ENCODE measurements around the gene CAPN1. TPM values are rescaled to one million over a fixed set of nuclear protein-coding genes. Genes with fewer than 3 reads are reported as not detected.

Gene CAPN1
- polyA plus RNA-seq, 1 of the 3 experiments (the other 2 are of a cell fraction): 92.2 TPM

DNA sequence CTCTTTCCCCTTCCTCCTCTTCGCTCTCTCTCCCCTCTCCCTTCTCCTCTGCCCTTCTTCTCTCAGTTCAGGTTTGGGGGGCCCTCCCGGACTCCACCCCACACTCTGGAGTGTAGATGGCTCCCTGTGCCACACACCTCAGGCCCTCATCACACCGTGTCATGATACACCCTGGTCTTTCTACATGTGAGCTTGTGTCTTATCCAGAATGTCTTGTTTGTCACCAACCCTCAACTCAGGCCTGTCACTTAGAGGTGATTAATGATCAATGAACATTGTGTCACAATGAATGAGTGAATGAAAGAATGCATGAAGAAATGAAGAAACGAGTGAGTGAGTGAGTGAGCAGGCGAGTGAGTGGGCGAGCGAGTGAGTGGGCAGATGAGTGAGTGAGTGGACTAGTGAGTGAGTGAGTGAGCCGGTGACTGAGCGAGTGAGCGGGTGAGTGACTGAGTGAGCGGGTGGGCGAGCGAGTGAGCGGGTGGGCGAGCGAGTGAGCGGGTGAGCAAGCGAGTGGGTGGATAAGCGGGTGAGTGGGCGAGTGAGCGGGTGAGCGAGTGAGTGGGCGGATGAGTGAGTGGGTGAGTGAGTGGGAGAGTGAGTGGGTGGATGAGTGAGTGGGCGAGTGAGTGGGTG is 33.8 kb downstream of the CAPN1 start:
- WGBS (ENCODE audit: low lambda C conversion rate): 87% methylated on average over 23 of the region's 24 CpGs
- no peaks in the 10 kb centered on the region for H3K9me3 ChIP-seq
- H3K27ac ChIP-seq (ENCODE audit: low read depth in 2 of 2, low read length in 1 of 2): no peak overlapping the region
- no peaks in the 10 kb centered on the region for H3K27me3 ChIP-seq (ENCODE audit: insufficient read depth)
- no peak overlapping the region for H3K4me2 ChIP-seq
- H3K79me2 ChIP-seq (ENCODE audit: insufficient read depth): no peaks in the 10 kb centered on the region
- POLR2A ChIA-PET: interaction anchor here (1.0 kb wide), 1 partner anchor 30 kb away, joined by 3 read pairs; no protein-coding TSS in a partner anchor
- DNase-seq: no peak
- TF ChIP-seq MEF2A (IDR thresholded peaks at IDR 0.05; ENCODE audit: borderline replicate concordance, low read depth) (no peak), JUND (IDR thresholded peaks at IDR 0.05) (no peak), RAD21 (IDR thresholded peaks at IDR 0.05; ENCODE audit: low read length) (no peak), FOSL2 (IDR thresholded peaks at IDR 0.05; ENCODE audit: borderline replicate concordance, low read depth) (no peak), GABPA (IDR thresholded peaks at IDR 0.05; ENCODE audit: low read depth) (no peak), NFIC (IDR thresholded peaks at IDR 0.05; ENCODE audit: borderline replicate concordance) (no peak), YY1 (IDR thresholded peaks at IDR 0.05; ENCODE audit: low read depth) (no peak), MXI1 (IDR thresholded peaks at IDR 0.05; ENCODE audit: low read depth, low read length) (no peak), POLR2AphosphoS5 (IDR thresholded peaks at IDR 0.05; ENCODE audit: low read depth, low read length) (no peak), RFX5 (IDR thresholded peaks at IDR 0.05; ENCODE audit: low read length) (no peak), CHD2 (IDR thresholded peaks at IDR 0.05; ENCODE audit: low read length, partially characterized antibody) (no peak), GATA2 (CRISPR knock-in tag; IDR thresholded peaks at IDR 0.05) (no peak), NRF1 (IDR thresholded peaks at IDR 0.05; ENCODE audit: low read depth, low read length) (no peak)
- TF ChIP-seq, protein P1, sequence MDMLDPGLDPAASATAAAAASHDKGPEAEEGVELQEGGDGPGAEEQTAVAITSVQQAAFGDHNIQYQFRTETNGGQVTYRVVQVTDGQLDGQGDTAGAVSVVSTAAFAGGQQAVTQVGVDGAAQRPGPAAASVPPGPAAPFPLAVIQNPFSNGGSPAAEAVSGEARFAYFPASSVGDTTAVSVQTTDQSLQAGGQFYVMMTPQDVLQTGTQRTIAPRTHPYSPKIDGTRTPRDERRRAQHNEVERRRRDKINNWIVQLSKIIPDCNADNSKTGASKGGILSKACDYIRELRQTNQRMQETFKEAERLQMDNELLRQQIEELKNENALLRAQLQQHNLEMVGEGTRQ (IDR thresholded peaks at IDR 0.05; ENCODE audit: borderline replicate concordance, low read depth, low read length): no peak
- TF ChIP-seq, protein P2, sequence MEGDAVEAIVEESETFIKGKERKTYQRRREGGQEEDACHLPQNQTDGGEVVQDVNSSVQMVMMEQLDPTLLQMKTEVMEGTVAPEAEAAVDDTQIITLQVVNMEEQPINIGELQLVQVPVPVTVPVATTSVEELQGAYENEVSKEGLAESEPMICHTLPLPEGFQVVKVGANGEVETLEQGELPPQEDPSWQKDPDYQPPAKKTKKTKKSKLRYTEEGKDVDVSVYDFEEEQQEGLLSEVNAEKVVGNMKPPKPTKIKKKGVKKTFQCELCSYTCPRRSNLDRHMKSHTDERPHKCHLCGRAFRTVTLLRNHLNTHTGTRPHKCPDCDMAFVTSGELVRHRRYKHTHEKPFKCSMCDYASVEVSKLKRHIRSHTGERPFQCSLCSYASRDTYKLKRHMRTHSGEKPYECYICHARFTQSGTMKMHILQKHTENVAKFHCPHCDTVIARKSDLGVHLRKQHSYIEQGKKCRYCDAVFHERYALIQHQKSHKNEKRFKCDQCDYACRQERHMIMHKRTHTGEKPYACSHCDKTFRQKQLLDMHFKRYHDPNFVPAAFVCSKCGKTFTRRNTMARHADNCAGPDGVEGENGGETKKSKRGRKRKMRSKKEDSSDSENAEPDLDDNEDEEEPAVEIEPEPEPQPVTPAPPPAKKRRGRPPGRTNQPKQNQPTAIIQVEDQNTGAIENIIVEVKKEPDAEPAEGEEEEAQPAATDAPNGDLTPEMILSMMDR (IDR thresholded peaks at IDR 0.05): no peak
- TF ChIP-seq, protein P3, sequence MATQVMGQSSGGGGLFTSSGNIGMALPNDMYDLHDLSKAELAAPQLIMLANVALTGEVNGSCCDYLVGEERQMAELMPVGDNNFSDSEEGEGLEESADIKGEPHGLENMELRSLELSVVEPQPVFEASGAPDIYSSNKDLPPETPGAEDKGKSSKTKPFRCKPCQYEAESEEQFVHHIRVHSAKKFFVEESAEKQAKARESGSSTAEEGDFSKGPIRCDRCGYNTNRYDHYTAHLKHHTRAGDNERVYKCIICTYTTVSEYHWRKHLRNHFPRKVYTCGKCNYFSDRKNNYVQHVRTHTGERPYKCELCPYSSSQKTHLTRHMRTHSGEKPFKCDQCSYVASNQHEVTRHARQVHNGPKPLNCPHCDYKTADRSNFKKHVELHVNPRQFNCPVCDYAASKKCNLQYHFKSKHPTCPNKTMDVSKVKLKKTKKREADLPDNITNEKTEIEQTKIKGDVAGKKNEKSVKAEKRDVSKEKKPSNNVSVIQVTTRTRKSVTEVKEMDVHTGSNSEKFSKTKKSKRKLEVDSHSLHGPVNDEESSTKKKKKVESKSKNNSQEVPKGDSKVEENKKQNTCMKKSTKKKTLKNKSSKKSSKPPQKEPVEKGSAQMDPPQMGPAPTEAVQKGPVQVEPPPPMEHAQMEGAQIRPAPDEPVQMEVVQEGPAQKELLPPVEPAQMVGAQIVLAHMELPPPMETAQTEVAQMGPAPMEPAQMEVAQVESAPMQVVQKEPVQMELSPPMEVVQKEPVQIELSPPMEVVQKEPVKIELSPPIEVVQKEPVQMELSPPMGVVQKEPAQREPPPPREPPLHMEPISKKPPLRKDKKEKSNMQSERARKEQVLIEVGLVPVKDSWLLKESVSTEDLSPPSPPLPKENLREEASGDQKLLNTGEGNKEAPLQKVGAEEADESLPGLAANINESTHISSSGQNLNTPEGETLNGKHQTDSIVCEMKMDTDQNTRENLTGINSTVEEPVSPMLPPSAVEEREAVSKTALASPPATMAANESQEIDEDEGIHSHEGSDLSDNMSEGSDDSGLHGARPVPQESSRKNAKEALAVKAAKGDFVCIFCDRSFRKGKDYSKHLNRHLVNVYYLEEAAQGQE (IDR thresholded peaks at IDR 0.05; ENCODE audit: low read depth, low read length): no peak
- TF ChIP-seq, protein P4, sequence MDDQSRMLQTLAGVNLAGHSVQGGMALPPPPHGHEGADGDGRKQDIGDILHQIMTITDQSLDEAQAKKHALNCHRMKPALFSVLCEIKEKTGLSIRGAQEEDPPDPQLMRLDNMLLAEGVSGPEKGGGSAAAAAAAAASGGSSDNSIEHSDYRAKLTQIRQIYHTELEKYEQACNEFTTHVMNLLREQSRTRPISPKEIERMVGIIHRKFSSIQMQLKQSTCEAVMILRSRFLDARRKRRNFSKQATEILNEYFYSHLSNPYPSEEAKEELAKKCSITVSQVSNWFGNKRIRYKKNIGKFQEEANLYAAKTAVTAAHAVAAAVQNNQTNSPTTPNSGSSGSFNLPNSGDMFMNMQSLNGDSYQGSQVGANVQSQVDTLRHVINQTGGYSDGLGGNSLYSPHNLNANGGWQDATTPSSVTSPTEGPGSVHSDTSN (IDR thresholded peaks at IDR 0.05): no peak
- no peak overlapping the region for H3K9ac ChIP-seq
- no peaks in the 10 kb centered on the region for H4K20me1 ChIP-seq (ENCODE audit: insufficient read depth)
- CTCF ChIA-PET: interaction anchor here (0.7 to 1.1 kb wide), 3 partner anchors 11 to 114 kb away, joined by 3 read pairs; no protein-coding TSS in a partner anchor
- peaks cover 0 to 5% of the 10 kb centered on the region in 2 experiments; a peak in 1 of 4 replicates for H3K4me1 ChIP-seq (ENCODE audit: control insufficient read depth in 1 of 2, insufficient read depth in 2 of 2, low read depth in 1 of 2, low read length in 1 of 2)
- peaks cover 3% of the 10 kb centered on the region for H3F3A ChIP-seq (replicated peaks; ENCODE audit: insufficient read depth)
- H3K36me3 ChIP-seq (replicated peaks in 1 of 2; ENCODE audit: control insufficient read depth in 1 of 2, insufficient read depth in 2 of 2, low read length in 1 of 2): peaks cover 0 to 12% of the 10 kb centered on the region in 2 experiments
- no peak overlapping the region for H3K4me3 ChIP-seq (ENCODE audit: low read depth in 2 of 2, low read length in 1 of 2)
- no peak overlapping the region for H2AFZ ChIP-seq (ENCODE audit: low read depth)
- no peaks in the 10 kb centered on the region for H3K9me2 ChIP-seq
